B cell (primary cell): ENCODE results near the gene ZDHHC20. TPM values are rescaled to one million over a fixed set of nuclear protein-coding genes. Genes with fewer than 3 reads are reported as not detected.
"Not testable (repeated sequence)": the region's sequence is repeated elsewhere in the genome, so short reads cannot be mapped to it uniquely, and the experiment has no call there.

Experiments used
- ATAC-seq: fragments of 200-7000 bp; cut with Tn5 transposase; one replicate; pipeline ENCODE4 v1.10.0; 2021; ENCODE audit warnings: low read depth, mild to moderate bottlenecking, moderate number of reproducible peaks, moderate library complexity
- CTCF ChIA-PET: fragments of 350-600 bp; sonication (Branson Sonifier 250); formaldehyde crosslinking; loops from one replicate; lab custom pipeline; 2021; ENCODE audit warnings: antibody characterized with exemption, inconsistent platforms; lab: Charles Lee
- POLR2A ChIA-PET: fragments of 350-600 bp; sonication (Branson Sonifier 250); formaldehyde crosslinking; loops from one replicate; lab custom pipeline; 2021; ENCODE audit warnings: antibody characterized with exemption; lab: Charles Lee
- DNase-seq: peaks from one replicate; pipeline ENCODE4 v3.0.0; 2013
- H2AFZ ChIP-seq: 2 replicates; pipeline ENCODE4 v1.6.1; 2012; ENCODE audit warnings: mild to moderate bottlenecking, low read depth, low read length; ENCODE audit not compliant: insufficient read depth, poor library complexity, severe bottlenecking
- H3K27ac ChIP-seq, 2 donors: 1 replicate in 1 of 2; 2 replicates in 1 of 2; pipeline ENCODE4 v1.5.1; 2012 to 2013; ENCODE audit warnings: low read length in 2 of 2, mild to moderate bottlenecking in 2 of 2, moderate library complexity in 1 of 2
- H3K27me3 ChIP-seq, 4 experiments: fragments of 200-600 bp in 1 of 4; sonication (generic) in 1 of 4; replicated peaks in 1 of 4; 1 replicate in 2 of 4; 2 replicates in 2 of 4; pipeline versions ENCODE4 v1.6.1 to v1.7.0; 2013 to 2016; ENCODE audit warnings: low read length in 3 of 4, mild to moderate bottlenecking in 2 of 4, mixed read lengths in 1 of 4, moderate library complexity in 1 of 4; ENCODE audit not compliant: insufficient read depth in 4 of 4, control insufficient read depth in 3 of 4; ENCODE audit errors: control extremely low read depth in 1 of 4
- H3K36me3 ChIP-seq, 2 experiments: replicated peaks in 1 of 2; 1 replicate in 1 of 2; 2 replicates in 1 of 2; pipeline versions ENCODE4 v1.6.1 to v1.7.1; 2013; ENCODE audit warnings: low read length in 1 of 2; ENCODE audit not compliant: insufficient read depth in 2 of 2, control insufficient read depth in 1 of 2; ENCODE audit errors: control extremely low read depth in 1 of 2, extremely low read depth in 1 of 2
- H3K4me1 ChIP-seq, 2 donors: fragments of 200-600 bp in 1 of 2; sonication (generic) in 1 of 2; 1 replicate in 1 of 2; 2 replicates in 1 of 2; pipeline versions ENCODE4 v1.5.1 to v1.6.1; 2013 to 2017; ENCODE audit warnings: low read length in 2 of 2; ENCODE audit not compliant: control insufficient read depth in 2 of 2, insufficient read depth in 2 of 2
- H3K4me2 ChIP-seq: replicated peaks from 2 replicates; pipeline ENCODE3; 2012; ENCODE audit warnings: mild to moderate bottlenecking, low read depth, low read length; ENCODE audit not compliant: poor library complexity, severe bottlenecking
- H3K4me3 ChIP-seq, 5 experiments: fragments of 200-600 bp in 1 of 5; sonication (generic) in 1 of 5; 1 replicate in 3 of 5; 2 replicates in 2 of 5; pipeline versions ENCODE4 v1.5.1 to v1.7.0; 2011 to 2016; ENCODE audit warnings: low read length in 4 of 5, mild to moderate bottlenecking in 4 of 5, low read depth in 2 of 5, control low read depth in 1 of 5, moderate library complexity in 1 of 5; ENCODE audit not compliant: insufficient read depth in 1 of 5; ENCODE audit errors: control extremely low read depth in 1 of 5, extremely low read depth in 1 of 5
- H3K79me2 ChIP-seq: fragments of 200-600 bp; sonication (generic); one replicate; pipeline ENCODE4 v1.6.0; 2016; ENCODE audit warnings: low read length; ENCODE audit not compliant: control insufficient read depth, insufficient read depth
- H3K9ac ChIP-seq: fragments of 200-600 bp; sonication (generic); 2 replicates; pipeline ENCODE4 v1.6.1; 2017; ENCODE audit warnings: mild to moderate bottlenecking, low read length, moderate library complexity
- H3K9me3 ChIP-seq, 3 donors: one replicate each; pipeline versions ENCODE4 v1.6.1 to v1.7.1; 2013; ENCODE audit warnings: low read length in 2 of 3; ENCODE audit not compliant: control insufficient read depth in 2 of 3, insufficient read depth in 1 of 3; ENCODE audit errors: control extremely low read depth in 1 of 3
- H4K20me1 ChIP-seq: 2 replicates; pipeline ENCODE4 v1.6.0; 2012; ENCODE audit warnings: mild to moderate bottlenecking, low read length; ENCODE audit not compliant: insufficient read depth, control insufficient read depth, poor library complexity, severe bottlenecking
- H3K27ac Mint-ChIP-seq: one replicate; pipeline ENCODE4 v1.8.0; 2021; ENCODE audit warnings: mixed read lengths
- H3K27me3 Mint-ChIP-seq: one replicate; pipeline ENCODE4 v1.8.0; 2021; ENCODE audit warnings: mixed read lengths
- H3K4me1 Mint-ChIP-seq: one replicate; pipeline ENCODE4 v1.8.0; 2021; ENCODE audit warnings: mixed read lengths
- H3K4me3 Mint-ChIP-seq: one replicate; pipeline ENCODE4 v1.8.0; 2021; ENCODE audit warnings: mixed read lengths
- H3K9me3 Mint-ChIP-seq: one replicate; pipeline ENCODE4 v1.8.0; 2022; ENCODE audit warnings: mixed read lengths; ENCODE audit not compliant: insufficient read depth
- CTCF ChIP-seq: fragments of 200-600 bp; IDR thresholded peaks from one replicate; pipeline ENCODE4 v1.8.0; 2022; ENCODE audit warnings: antibody characterized with exemption, mild to moderate bottlenecking
- EZH2 ChIP-seq: IDR thresholded peaks from 2 replicates; pipeline ENCODE4 v1.6.1; 2012; ENCODE audit warnings: borderline replicate concordance, low read depth, mild to moderate bottlenecking, moderate library complexity, low read length; ENCODE audit not compliant: insufficient read depth, poor library complexity, severe bottlenecking
- WGBS: methylation state at CpG from one replicate; pipeline ENCODE4 v1.1.5; 2013; ENCODE audit warnings: missing lambda C conversion rate; ENCODE audit not compliant: insufficient coverage; 5-methylcytosine and 5-hydroxymethylcytosine counted together
- intact Hi-C: fragments of 100-400 bp; cut with micrococcal nuclease; formaldehyde crosslinking; loops from one replicate; pipeline ENCODE4 v1.10.0; 2022
- polyA plus RNA-seq: library from polyadenylated mRNA; depleted of rRNA; stranded (reverse); fragments of >200 nt; gene quantifications from 2 replicates; pipeline ENCODE4 v1.2.3, GENCODE V29; 2012
- total RNA-seq, 2 donors: library from RNA; stranded (reverse); fragments of 120-200 nt in 1 of 2; gene quantifications; 1 replicate in 1 of 2; 2 replicates in 1 of 2; pipeline versions ENCODE4 v1.2.3 to v1.2.4, GENCODE V29; 2013 to 2022

Gene ZDHHC20
- total and polyA plus RNA-seq, 2 donors (not counting 1 experiment from before 2014, with no cell fraction given): 10.3 to 61.5 TPM

DNA sequence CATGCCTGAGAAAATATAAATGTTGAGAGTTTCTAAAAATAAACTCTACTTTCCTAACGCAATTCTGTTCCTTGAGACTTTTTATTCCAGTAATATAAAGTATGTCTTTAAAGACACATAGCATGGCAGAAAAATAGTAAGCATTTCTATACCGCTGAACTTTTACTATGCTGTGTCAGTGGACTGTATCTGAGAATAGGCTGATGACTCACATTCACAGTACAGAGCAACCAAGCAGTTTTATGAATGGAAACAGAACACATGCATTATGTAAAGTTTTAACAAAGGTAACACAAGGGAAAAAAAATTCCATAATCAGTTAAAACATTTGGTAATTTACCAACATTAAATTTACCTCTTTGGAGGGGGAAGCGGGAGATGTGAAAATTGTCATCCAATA lies 38.4 kb downstream of the ZDHHC20 start:
- H3K9ac ChIP-seq: no peak overlapping the region
- H3K4me1 ChIP-seq: no peaks in the 10 kb centered on the region
- ATAC-seq: no peak
- peaks cover 4% of the 10 kb centered on the region for H4K20me1 ChIP-seq
- intact Hi-C loops: no loop called here
- TF ChIP-seq CTCF (no peak), EZH2 (no peak)
- no peak overlapping the region for H2AFZ ChIP-seq
- no peak overlapping the region for H3K27ac ChIP-seq
- ChIA-PET CTCF (interaction anchor here (0.6 to 0.9 kb wide), 2 partner anchors 56 to 925 kb away, joined by 3 read pairs; no protein-coding TSS in a partner anchor), POLR2A (no interaction called here)
- DNase-seq: no peak
- no peak overlapping the region for H3K4me3 ChIP-seq
- H3K27ac Mint-ChIP-seq: no peak overlapping the region
- no peaks in the 10 kb centered on the region for H3K9me3 Mint-ChIP-seq
- no peak overlapping the region for H3K4me2 ChIP-seq
- peaks cover 8% of the 10 kb centered on the region for H3K79me2 ChIP-seq
- H3K9me3 ChIP-seq: peaks cover 0 to 4% (median 0%) of the 10 kb centered on the region in 3 donors
- no peaks in the 10 kb centered on the region for H3K27me3 Mint-ChIP-seq
- H3K36me3 ChIP-seq: peaks cover 7 to 15% of the 10 kb centered on the region in 2 experiments
- no peak overlapping the region for H3K4me3 Mint-ChIP-seq
- WGBS: no CpG with 5 or more reads among the region's 3 CpGs
- peaks cover 2% of the 10 kb centered on the region for H3K4me1 Mint-ChIP-seq
- no peaks in the 10 kb centered on the region for H3K27me3 ChIP-seq

DNA sequence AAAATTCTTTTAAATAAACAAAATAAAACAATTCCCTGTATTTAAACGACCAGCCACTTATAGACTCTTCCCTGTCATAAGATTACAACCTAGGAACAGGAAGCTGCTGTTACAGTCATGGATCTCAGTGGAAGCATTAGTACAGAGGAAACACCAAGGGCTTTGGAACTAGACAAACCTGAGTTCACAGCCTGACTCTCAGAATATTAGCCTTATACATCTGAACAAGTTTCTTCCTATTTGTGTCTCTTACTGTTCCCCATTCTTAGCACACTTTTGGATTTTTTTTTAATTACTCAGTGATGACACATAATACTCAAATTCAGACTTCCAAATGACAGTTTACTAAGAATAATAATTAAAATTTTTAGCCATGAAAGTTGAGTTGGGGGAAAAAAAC lies 46.1 kb downstream of the ZDHHC20 start:
- H3K4me2 ChIP-seq: no peak overlapping the region
- WGBS: 100% methylated on average over 1 of the region's 1 CpG
- POLR2A ChIA-PET: no interaction called here
- H4K20me1 ChIP-seq: peaks cover 5% of the 10 kb centered on the region
- H3K4me3 Mint-ChIP-seq: no peak overlapping the region
- no peak overlapping the region for H2AFZ ChIP-seq
- DNase-seq (no peak), ATAC-seq (no peak)
- no peaks in the 10 kb centered on the region for H3K4me1 Mint-ChIP-seq
- no peaks in the 10 kb centered on the region for H3K9me3 Mint-ChIP-seq
- H3K27ac Mint-ChIP-seq: no peak overlapping the region
- no peak for TF ChIP-seq EZH2
- TF ChIP-seq CTCF: no peak
- H3K27me3 Mint-ChIP-seq: no peaks in the 10 kb centered on the region
- no peaks in the 10 kb centered on the region for H3K27me3 ChIP-seq
- H3K79me2 ChIP-seq: peaks cover 5% of the 10 kb centered on the region
- H3K27ac ChIP-seq: no peak overlapping the region
- no peak overlapping the region for H3K4me3 ChIP-seq
- H3K36me3 ChIP-seq: peaks cover 8 to 34% of the 10 kb centered on the region in 2 experiments
- H3K9me3 ChIP-seq: no peaks in the 10 kb centered on the region
- CTCF ChIA-PET: no interaction called here
- no peaks in the 10 kb centered on the region for H3K4me1 ChIP-seq
- intact Hi-C loops: no loop called here
- H3K9ac ChIP-seq: no peak overlapping the region

- POLR2A ChIA-PET, DNase-seq: not testable (repeated sequence)
Measured at GRCh38 chr13:21410453-21410852, 48.6 kb downstream of the ZDHHC20 start.

More at GRCh38 chr13:21410453-21410852, 48.6 kb downstream of the ZDHHC20 start:
- ATAC-seq, H2AFZ ChIP-seq, H4K20me1 ChIP-seq, H3K27me3 ChIP-seq, H3K9ac ChIP-seq, H3K4me3 Mint-ChIP-seq, H3K79me2 ChIP-seq, H3K9me3 ChIP-seq, H3K4me2 ChIP-seq, H3K4me3 ChIP-seq, H3K4me1 Mint-ChIP-seq, H3K27ac Mint-ChIP-seq, H3K27ac ChIP-seq, H3K27me3 Mint-ChIP-seq, H3K9me3 Mint-ChIP-seq, intact Hi-C loops, H3K4me1 ChIP-seq: not testable (repeated sequence)
- CTCF ChIA-PET: interaction anchor here (2.6 kb wide), 1 partner anchor 66 kb away, joined by 9 read pairs; no protein-coding TSS in a partner anchor
- H3K36me3 ChIP-seq: peaks cover 7 to 32% of the 10 kb centered on the region in 2 experiments
- WGBS: 100% methylated on average over 1 of the region's 2 CpGs
